Peyer's patch (tissue), 4 donors: Measurements from ENCODE around the gene TMEM190. TPM values are rescaled to one million over a fixed set of nuclear protein-coding genes. Genes with fewer than 3 reads are reported as not detected.
"Not testable (repeated sequence)": the region's sequence is repeated elsewhere in the genome, so short reads cannot be mapped to it uniquely, and the experiment has no call there.

ENCODE experiments used
- DNase-seq, 3 donors: peaks; one replicate each; pipeline ENCODE4 v3.0.0-alpha.2; 2017 to 2019
- H3K27ac ChIP-seq, 4 donors: fragments of 200-600 bp; sonication (generic); one replicate each; pipeline ENCODE4 v1.5.1; 2016 to 2019
- H3K27me3 ChIP-seq, 2 donors: fragments of 200-600 bp; sonication (generic); one replicate each; pipeline ENCODE4 v1.5.1; 2019
- H3K36me3 ChIP-seq, 3 donors: fragments of 200-600 bp; sonication (generic); one replicate each; pipeline ENCODE4 v1.5.1; 2016 to 2019
- H3K4me1 ChIP-seq, 4 donors: fragments of 200-600 bp; sonication (generic); one replicate each; pipeline ENCODE4 v1.5.1; 2016 to 2019
- H3K4me3 ChIP-seq, 4 donors: fragments of 200-600 bp; sonication (generic); 1 replicate in 3 of 4; 2 replicates in 1 of 4; pipeline ENCODE4 v1.5.1; 2016 to 2019; ENCODE audit warnings: mild to moderate bottlenecking in 1 of 4
- H3K9me3 ChIP-seq, 4 donors: fragments of 200-600 bp; sonication (generic); one replicate each; pipeline ENCODE4 v1.5.1; 2016 to 2019; ENCODE audit warnings: mild to moderate bottlenecking in 1 of 4
- POLR2A ChIP-seq, 2 donors: fragments of 450-650 bp; IDR thresholded peaks; one replicate each; pipeline ENCODE4 v1.5.1; 2017; ENCODE audit warnings: antibody characterized with exemption in 2 of 2, mild to moderate bottlenecking in 2 of 2, moderate library complexity in 2 of 2
- total RNA-seq, 4 donors: library from RNA; depleted of rRNA; stranded (reverse); fragments of >200 nt; gene quantifications; one replicate each; pipeline ENCODE4 v1.1.0, GENCODE V29; 2016
- TF ChIP-seq, protein P1 (sequence below), 6 experiments: fragments of 450-650 bp in 4 of 6; fragments of 200-600 bp in 2 of 6; sonication (generic) in 1 of 6; IDR thresholded peaks; one replicate each; pipeline ENCODE4 v1.5.1; 2017 to 2019; ENCODE audit warnings: antibody characterized with exemption in 6 of 6, mild to moderate bottlenecking in 3 of 6, moderate library complexity in 1 of 6

TMEM190 gene
- not detected for total RNA-seq

DNA sequence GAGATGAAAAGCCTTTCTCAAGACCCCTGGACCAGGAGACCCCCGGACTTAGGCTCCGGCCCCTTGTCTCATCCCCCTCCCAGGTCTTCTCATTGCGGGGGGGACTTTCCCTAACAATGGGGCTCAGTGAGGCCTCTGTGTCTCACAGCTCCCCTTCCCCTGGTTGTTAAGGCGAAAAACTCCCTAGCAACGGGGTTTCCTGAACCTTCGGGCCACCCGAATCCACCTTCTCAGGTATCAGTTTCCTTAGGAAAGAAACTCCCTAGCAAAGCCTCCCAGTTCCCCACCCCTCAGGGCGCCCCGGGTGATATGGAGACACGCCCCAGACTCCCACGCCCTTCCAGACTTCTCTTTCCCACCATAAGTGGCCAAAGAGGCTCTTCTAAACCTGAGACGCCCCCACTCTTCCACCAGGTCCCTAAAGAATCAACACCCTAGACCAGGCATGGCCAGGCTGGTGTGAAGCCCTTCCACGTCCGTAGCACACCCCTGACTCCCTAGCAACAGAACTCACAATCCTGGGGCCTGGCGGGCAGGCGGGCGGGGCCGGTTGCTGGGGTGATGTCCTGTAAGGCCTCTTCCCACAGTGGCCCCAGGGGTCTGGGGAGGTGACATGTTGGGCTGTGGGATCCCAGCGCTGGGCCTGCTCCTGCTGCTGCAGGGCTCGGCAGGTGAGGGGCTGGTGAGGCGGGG lies at the start of gene TMEM190:
TMEM190 (plus strand) TSS at position 586 of the 693 bp plus-strand sequence; CDS start at position 614, 28 bp downstream.
- Histone ChIP-seq H3K4me1 (peaks cover 0 to 12% (median 2%) of the 10 kb centered on the region in 4 donors), H3K9me3 (no peaks in the 10 kb centered on the region), H3K27ac (no peak within 1 kb of the TSS), H3K4me3 (no peak within 1 kb of the TSS), H3K27me3 (peaks cover 0 to 27% of the 10 kb centered on the region in 2 donors), H3K36me3 (no peaks in the 10 kb centered on the region)
- TF ChIP-seq POLR2A (IDR thresholded peaks at IDR 0.05), result no peak
- TF ChIP-seq, protein P1, sequence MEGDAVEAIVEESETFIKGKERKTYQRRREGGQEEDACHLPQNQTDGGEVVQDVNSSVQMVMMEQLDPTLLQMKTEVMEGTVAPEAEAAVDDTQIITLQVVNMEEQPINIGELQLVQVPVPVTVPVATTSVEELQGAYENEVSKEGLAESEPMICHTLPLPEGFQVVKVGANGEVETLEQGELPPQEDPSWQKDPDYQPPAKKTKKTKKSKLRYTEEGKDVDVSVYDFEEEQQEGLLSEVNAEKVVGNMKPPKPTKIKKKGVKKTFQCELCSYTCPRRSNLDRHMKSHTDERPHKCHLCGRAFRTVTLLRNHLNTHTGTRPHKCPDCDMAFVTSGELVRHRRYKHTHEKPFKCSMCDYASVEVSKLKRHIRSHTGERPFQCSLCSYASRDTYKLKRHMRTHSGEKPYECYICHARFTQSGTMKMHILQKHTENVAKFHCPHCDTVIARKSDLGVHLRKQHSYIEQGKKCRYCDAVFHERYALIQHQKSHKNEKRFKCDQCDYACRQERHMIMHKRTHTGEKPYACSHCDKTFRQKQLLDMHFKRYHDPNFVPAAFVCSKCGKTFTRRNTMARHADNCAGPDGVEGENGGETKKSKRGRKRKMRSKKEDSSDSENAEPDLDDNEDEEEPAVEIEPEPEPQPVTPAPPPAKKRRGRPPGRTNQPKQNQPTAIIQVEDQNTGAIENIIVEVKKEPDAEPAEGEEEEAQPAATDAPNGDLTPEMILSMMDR (IDR thresholded peaks at IDR 0.05), result no peak
- DNase-seq, result no peak

DNA sequence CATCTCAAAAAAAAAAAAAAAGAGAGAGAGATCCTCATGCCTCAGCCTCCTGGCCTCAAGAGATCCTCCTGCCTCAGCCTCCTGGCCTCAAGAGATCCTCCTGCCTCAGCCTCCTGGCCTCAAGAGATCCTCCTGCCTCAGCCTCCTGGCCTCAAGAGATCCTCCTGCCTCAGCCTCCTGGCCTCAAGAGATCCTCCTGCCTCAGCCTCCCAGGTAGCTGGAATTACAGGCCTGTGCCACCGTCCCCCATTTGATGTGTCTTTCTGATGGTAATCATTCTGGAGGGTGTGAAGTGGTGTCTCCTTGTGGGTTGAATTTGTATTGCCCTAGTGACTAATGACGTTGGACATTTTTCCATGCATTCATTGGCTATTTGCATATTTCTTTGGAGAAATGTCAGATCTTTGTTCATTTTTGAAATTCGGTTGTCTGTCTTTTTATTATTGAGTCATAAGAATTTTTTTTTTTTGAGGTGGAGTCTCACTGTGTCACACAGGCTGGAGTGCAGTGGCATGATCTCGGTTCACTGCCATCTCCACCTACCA lies 47.8 kb upstream of the TMEM190 start:
- not testable (repeated sequence) for H3K36me3 ChIP-seq, H3K27ac ChIP-seq, DNase-seq, H3K9me3 ChIP-seq, H3K4me3 ChIP-seq, H3K27me3 ChIP-seq, H3K4me1 ChIP-seq

DNA sequence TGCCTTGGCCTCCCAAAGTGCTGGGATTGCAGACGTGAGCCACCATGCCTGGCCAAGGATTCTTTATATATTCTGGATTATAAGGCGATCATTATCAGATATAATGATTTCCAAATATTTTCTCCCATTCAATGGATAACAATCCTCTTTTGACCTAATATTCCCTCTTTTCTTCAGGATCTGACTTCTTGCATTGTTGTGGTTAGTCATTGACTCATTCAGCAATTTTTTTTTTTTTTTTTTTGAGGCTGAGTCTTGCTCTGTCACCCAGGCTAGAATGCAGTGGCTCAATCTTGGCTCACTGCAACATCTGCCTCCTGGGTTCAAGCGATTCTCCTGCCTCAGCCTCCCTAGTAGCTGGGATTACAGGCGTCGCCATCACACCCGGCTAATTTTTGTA lies 46.8 kb upstream of the TMEM190 start:
- not testable (repeated sequence) for H3K27me3 ChIP-seq, H3K4me3 ChIP-seq, H3K36me3 ChIP-seq, H3K27ac ChIP-seq, H3K9me3 ChIP-seq, DNase-seq
- peaks cover 0 to 11% (median 0%) of the 10 kb centered on the region in 4 donors for H3K4me1 ChIP-seq

DNA sequence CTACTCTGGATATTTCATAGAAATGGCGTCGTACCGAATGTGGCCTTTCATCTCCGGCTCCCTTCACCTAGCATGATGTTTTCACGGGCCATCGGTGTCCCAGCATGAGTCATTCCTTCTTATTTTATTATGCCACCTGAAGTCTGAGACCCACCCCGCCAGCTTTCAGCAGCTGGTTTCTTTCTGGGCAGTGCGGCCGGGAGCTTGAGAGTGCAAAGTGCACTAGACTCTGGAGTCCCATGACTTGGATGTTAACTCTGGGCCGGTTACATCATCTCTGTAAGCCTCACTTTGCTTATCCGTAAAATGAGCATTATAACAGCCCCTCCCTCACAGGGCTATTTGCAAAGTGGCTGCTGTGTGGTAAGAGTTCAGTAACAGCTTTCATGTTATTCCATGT lies 42.8 kb upstream of the TMEM190 start:
- peak in 1 of 2 donors; percentile 19 for TF ChIP-seq POLR2A (IDR thresholded peaks at IDR 0.05)
- TF ChIP-seq, protein P1 (IDR thresholded peaks at IDR 0.05), result no peak
- H3K27me3 ChIP-seq, result no peaks in the 10 kb centered on the region
- H3K36me3 ChIP-seq, result no peaks in the 10 kb centered on the region
- H3K27ac ChIP-seq, result peak overlapping the region in 2 of 4 donors; percentile 79 to 92
- no peaks in the 10 kb centered on the region for H3K9me3 ChIP-seq
- peak overlapping the region in 1 of 4 donors; percentile 18 for H3K4me3 ChIP-seq
- DNase-seq, result peak in 2 of 3 donors; percentile 86 to 93
- peaks cover 0 to 5% (median 2%) of the 10 kb centered on the region in 4 donors for H3K4me1 ChIP-seq

GRCh38 chr19:55336101-55336500 lies 40.5 kb upstream of the TMEM190 start:
- no peak overlapping the region for H3K4me3 ChIP-seq
- H3K27ac ChIP-seq, result no peak overlapping the region
- H3K9me3 ChIP-seq, result no peaks in the 10 kb centered on the region
- H3K4me1 ChIP-seq, result peaks cover 0 to 15% (median 11%) of the 10 kb centered on the region in 4 donors
- no peaks in the 10 kb centered on the region for H3K27me3 ChIP-seq
- TF ChIP-seq, protein P1 (IDR thresholded peaks at IDR 0.05), result no peak
- TF ChIP-seq POLR2A (IDR thresholded peaks at IDR 0.05), result no peak
- H3K36me3 ChIP-seq, result no peaks in the 10 kb centered on the region
- no peak for DNase-seq

GRCh38 chr19:55339105-55339888 lies 37.3 kb upstream of the TMEM190 start, which contains the start of gene KMT5C:
KMT5C (plus strand) TSS chr19:55339876; CDS start chr19:55341937, 2,061 bp downstream.
- H3K9me3 ChIP-seq, result no peaks in the 10 kb centered on the region
- peaks cover 0 to 20% (median 12%) of the 10 kb centered on the region in 4 donors for H3K4me1 ChIP-seq
- peaks cover 0 to 22% (median 0%) of the 10 kb centered on the region in 3 donors for H3K36me3 ChIP-seq
- peak in 1 of 2 donors; percentile 62 for TF ChIP-seq POLR2A (IDR thresholded peaks at IDR 0.05)
- TF ChIP-seq, protein P1 (IDR thresholded peaks at IDR 0.05), result peak in 5 of 6 experiments; percentile 16 to 77 (median 65)
- H3K4me3 ChIP-seq, result peak within 1 kb of the TSS; percentile 70 to 94 (median 80)
- H3K27ac ChIP-seq, result peak within 1 kb of the TSS; percentile 84 to 100 (median 97)
- H3K27me3 ChIP-seq, result no peaks in the 10 kb centered on the region
- peak; percentile 100 for DNase-seq
